BLaER1 (cell line): ENCODE data around the gene P2RX1.
"Not testable (repeated sequence)": the region's sequence is repeated elsewhere in the genome, so short reads cannot be mapped to it uniquely, and the experiment has no call there.

Experiments used
- H3K27ac ChIP-seq: shearing (Covaris generic); formaldehyde crosslinking; 2 replicates; pipeline ENCODE4 v1.8.1; 2022
- H3K27me3 ChIP-seq: shearing (Covaris generic); formaldehyde crosslinking; 2 replicates; pipeline ENCODE4 v1.8.1; 2022
- H3K36me3 ChIP-seq: shearing (Covaris generic); formaldehyde crosslinking; 2 replicates; pipeline ENCODE4 v1.8.1; 2022
- H3K4me1 ChIP-seq: shearing (Covaris generic); formaldehyde crosslinking; 2 replicates; pipeline ENCODE4 v1.8.1; 2022
- H3K4me2 ChIP-seq: shearing (Covaris generic); formaldehyde crosslinking; 2 replicates; pipeline ENCODE4 v1.8.1; 2022
- H3K4me3 ChIP-seq: shearing (Covaris generic); formaldehyde crosslinking; 2 replicates; pipeline ENCODE4 v1.8.1; 2022
- H3K9ac ChIP-seq: shearing (Covaris generic); formaldehyde crosslinking; 2 replicates; pipeline ENCODE4 v1.8.1; 2022
- H3K9me3 ChIP-seq: shearing (Covaris generic); formaldehyde crosslinking; 2 replicates; pipeline ENCODE4 v1.8.1; 2022
- H4K20me1 ChIP-seq: shearing (Covaris generic); formaldehyde crosslinking; 2 replicates; pipeline ENCODE4 v1.8.1; 2022
- Cebpa-rat ChIP-seq: shearing (Covaris generic); IDR thresholded peaks from 2 replicates; pipeline ENCODE4 v1.8.1; 2022

The P2RX1 gene

DNA sequence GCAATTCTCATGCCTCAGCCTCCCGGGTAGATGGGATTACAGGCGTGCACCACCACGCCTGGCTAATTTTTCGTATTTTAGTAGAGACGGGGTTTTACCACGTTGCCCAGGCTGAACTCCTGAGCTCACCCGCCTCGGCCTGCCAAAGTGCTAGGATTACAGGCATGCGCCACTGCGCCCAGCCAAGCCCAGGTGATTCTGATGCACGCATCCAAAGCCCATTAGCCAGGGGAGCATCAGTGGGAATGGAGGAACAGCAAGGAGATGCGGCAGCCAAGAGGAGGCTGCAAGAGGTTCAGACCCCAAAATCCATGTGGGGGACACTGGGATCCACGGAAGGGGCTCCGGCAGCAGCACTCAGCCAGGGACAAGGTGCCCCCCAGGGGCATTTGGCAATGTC lies 35.9 kb upstream of the P2RX1 start:
- Histone ChIP-seq H3K36me3 (peaks cover 71% of the 10 kb centered on the region), H3K9ac (no peak overlapping the region), H3K4me2 (no peak overlapping the region), H3K4me3 (no peak overlapping the region), H3K9me3 (no peaks in the 10 kb centered on the region), H3K27ac (no peak overlapping the region), H4K20me1 (peaks cover 68% of the 10 kb centered on the region), H3K27me3 (no peaks in the 10 kb centered on the region), H3K4me1 (peaks cover 36% of the 10 kb centered on the region)
- no peak for TF ChIP-seq Cebpa-rat

GRCh38 chr17:3951420-3951819 lies 35.2 kb upstream of the P2RX1 start:
- Histone ChIP-seq H3K27me3 (no peaks in the 10 kb centered on the region), H3K9ac (no peak overlapping the region), H3K9me3 (no peaks in the 10 kb centered on the region), H3K4me2 (no peak overlapping the region), H3K4me1 (peaks cover 28% of the 10 kb centered on the region), H3K4me3 (no peak overlapping the region), H3K36me3 (peaks cover 72% of the 10 kb centered on the region), H3K27ac (no peak overlapping the region), H4K20me1 (peaks cover 62% of the 10 kb centered on the region)
- TF ChIP-seq Cebpa-rat: no peak

DNA sequence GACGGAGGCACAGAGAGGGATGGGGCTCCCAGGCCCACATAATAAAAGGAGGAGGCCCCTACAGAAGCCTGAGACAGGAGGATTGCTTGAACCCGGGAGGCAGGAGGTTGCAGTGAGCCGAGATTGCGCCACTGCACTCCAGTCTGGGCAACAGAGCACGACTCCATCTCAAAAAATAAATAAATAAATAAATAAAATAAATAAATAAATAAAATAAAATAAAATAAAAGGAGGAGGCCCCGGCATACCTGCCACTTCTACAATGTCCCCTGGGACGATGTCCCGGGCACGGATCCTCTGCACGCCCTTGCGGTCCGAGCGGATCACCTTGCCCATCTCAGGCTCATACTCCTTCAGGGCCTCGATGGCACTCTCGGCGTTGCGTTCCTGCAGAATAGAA lies 34.7 kb upstream of the P2RX1 start:
- Histone ChIP-seq H3K27ac (no peak overlapping the region), H3K4me1 (peaks cover 24% of the 10 kb centered on the region), H3K36me3 (peaks cover 76% of the 10 kb centered on the region), H3K4me3 (no peak overlapping the region), H3K4me2 (no peak overlapping the region), H3K9ac (no peak overlapping the region), H4K20me1 (peaks cover 58% of the 10 kb centered on the region), H3K27me3 (no peaks in the 10 kb centered on the region), H3K9me3 (no peaks in the 10 kb centered on the region)
- no peak for TF ChIP-seq Cebpa-rat

DNA sequence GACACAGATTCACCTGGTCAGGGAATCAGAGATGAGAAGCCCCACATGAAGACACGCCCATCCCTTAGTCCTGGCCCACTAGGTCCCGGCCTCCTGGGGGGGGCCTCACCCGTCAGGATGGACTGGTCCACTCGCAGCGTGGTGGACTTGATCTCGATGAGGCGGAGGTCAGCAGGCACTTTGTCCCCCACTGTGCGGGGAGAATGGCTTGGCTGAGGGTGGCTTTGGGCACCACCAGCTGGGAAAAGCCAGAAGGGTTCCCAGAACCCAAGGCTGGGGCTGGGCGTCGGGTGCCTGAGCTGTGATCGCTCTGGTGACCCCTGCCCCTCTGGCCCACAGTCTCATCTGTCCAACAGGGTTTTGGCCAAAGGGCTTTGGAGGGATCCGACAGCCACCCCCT lies 34.3 kb upstream of the P2RX1 start:
- Histone ChIP-seq H3K9ac (no peak overlapping the region), H3K27ac (no peak overlapping the region), H3K4me2 (no peak overlapping the region), H3K27me3 (no peaks in the 10 kb centered on the region), H3K9me3 (no peaks in the 10 kb centered on the region), H3K4me1 (peaks cover 20% of the 10 kb centered on the region), H3K36me3 (peaks cover 80% of the 10 kb centered on the region), H3K4me3 (no peak overlapping the region), H4K20me1 (peaks cover 56% of the 10 kb centered on the region)
- no peak for TF ChIP-seq Cebpa-rat

GRCh38 chr17:3949418-3949817 lies 33.2 kb upstream of the P2RX1 start:
- no peak for TF ChIP-seq Cebpa-rat
- no peaks in the 10 kb centered on the region for H3K9me3 ChIP-seq
- no peak overlapping the region for H3K4me2 ChIP-seq
- H3K27me3 ChIP-seq: no peaks in the 10 kb centered on the region
- peaks cover 51% of the 10 kb centered on the region for H4K20me1 ChIP-seq
- no peak overlapping the region for H3K9ac ChIP-seq
- peaks cover 92% of the 10 kb centered on the region for H3K36me3 ChIP-seq
- no peak overlapping the region for H3K4me3 ChIP-seq
- no peak overlapping the region for H3K27ac ChIP-seq
- H3K4me1 ChIP-seq: peaks cover 10% of the 10 kb centered on the region

GRCh38 chr17:3948551-3948950 lies 32.3 kb upstream of the P2RX1 start:
- not testable (repeated sequence) for H3K4me3 ChIP-seq, H3K9me3 ChIP-seq, H3K27me3 ChIP-seq, H3K4me1 ChIP-seq, H3K9ac ChIP-seq, H3K27ac ChIP-seq, H3K4me2 ChIP-seq
- Histone ChIP-seq H3K36me3 (peaks cover 99% of the 10 kb centered on the region), H4K20me1 (peaks cover 53% of the 10 kb centered on the region)

DNA sequence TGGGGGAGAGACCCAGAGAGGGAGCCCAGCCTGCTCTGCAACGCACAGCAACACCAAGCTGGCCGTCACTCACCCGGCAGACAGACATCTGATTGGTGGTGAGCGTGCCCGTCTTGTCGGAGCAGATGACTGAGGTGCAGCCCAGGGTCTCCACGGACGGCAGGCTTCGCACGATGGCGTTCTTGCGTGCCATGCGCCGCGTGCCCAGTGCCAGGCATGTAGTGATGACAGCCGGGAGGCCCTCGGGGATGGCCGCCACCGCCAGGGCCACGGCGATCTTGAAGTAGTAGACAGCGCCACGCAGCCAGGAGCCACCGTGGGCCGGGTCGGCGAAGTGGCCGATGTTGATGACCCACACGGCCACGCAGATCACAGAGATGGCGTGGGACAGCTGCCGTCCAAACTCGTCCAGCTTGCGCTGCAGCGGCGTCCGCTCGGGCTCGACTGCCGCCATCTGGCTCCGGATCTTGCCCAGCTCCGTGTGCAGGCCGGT lies 31.1 kb upstream of the P2RX1 start:
- Histone ChIP-seq H3K4me1 (peaks cover 14% of the 10 kb centered on the region), H3K36me3 (peaks cover 99% of the 10 kb centered on the region)
- no peak for TF ChIP-seq Cebpa-rat

DNA sequence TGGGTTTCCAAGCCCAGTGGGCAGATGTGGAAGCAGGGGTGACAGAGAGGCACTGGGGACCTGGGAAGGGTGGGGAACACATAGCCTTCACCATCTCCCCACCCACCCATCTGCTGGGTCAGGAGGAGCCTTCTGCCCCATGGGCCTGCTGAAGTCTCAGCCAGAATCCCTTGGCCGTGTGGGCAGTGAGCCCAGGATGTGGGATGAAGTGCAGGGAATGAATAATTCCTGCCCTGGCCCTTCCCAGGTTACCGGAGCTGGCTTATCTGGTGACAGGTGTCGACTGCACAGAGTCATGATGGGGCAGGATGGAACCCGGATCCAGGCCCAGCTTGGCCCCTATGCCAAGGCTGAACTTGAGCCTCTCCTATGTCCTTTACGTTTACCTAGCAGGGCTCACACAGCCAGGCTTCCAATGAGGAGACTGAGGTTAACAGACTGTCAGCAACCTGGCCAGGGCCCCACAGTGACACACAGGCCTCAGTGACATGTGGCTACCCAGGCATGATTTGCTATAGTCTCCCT lies 30.5 kb upstream of the P2RX1 start:
- TF ChIP-seq Cebpa-rat: no peak
- Histone ChIP-seq H3K4me1 (peaks cover 14% of the 10 kb centered on the region), H3K36me3 (peaks cover 99% of the 10 kb centered on the region), H3K27me3 (no peaks in the 10 kb centered on the region), H4K20me1 (peaks cover 41% of the 10 kb centered on the region; the same call in 1 of the 2 replicates), H3K9me3 (no peaks in the 10 kb centered on the region), H3K9ac (no peak overlapping the region), H3K4me3 (no peak overlapping the region), H3K4me2 (no peak overlapping the region), H3K27ac (no peak overlapping the region)

More for the DNA sequence above, 31.1 kb upstream of the P2RX1 start:
- Histone ChIP-seq H3K27ac (no peak overlapping the region), H3K4me2 (no peak overlapping the region), H3K9me3 (no peaks in the 10 kb centered on the region), H3K4me3 (no peak overlapping the region), H3K27me3 (no peaks in the 10 kb centered on the region), H4K20me1 (peaks cover 47% of the 10 kb centered on the region; the same call in 1 of the 2 replicates), H3K9ac (no peak overlapping the region)

DNA sequence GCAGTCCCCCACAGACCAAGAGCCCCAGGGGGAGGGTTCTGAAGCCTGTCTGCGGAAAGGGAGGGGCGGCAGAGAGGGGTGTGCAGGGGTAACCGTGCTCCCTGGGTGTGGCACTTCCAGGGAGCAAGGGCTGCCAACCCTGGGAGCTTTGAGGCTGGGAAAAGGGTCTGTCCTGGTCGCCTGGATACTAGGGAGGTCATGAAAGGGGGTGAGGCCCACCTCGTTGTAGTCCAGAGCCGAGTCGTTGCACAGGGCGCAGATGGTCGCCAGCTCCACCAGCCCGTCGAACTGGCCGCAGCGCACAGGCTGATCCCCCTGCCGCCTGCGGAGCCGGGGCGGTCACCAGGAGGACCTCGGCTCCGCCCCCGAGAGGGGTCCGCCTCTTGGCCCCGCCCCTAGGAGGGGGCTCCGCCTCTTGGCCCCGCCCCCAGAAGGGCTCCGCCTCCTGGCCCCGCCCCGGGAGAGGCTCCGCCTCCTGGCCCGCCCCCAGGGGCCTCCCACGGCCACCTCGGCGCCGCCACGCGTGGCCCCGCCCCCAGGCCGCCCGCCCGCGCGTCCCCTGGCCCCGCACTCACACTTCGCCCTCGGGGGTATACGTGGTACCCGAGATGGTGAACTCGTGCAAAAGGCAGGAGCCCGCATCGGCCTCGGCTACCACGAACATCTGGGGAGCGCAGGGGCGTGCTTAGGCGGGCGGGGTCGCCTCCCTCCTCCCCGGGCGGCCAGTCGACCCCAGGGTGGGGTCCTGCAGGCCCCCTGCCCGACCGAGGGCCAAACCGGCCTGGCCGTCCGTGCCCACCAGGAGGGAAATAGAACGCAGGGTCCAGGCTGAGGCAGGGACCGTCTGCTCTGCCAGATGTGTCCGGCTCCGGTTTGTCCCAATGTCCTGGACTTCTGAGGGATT lies 28.5 kb upstream of the P2RX1 start:
- no peaks in the 10 kb centered on the region for H3K27me3 ChIP-seq
- H3K9me3 ChIP-seq: no peaks in the 10 kb centered on the region
- H4K20me1 ChIP-seq: peaks cover 38% of the 10 kb centered on the region; the same call in 1 of the 2 replicates
- TF ChIP-seq Cebpa-rat: no peak
- no peak overlapping the region for H3K4me3 ChIP-seq
- no peak overlapping the region for H3K4me2 ChIP-seq
- peak overlapping the region; percentile 59 for H3K27ac ChIP-seq
- peaks cover 14% of the 10 kb centered on the region for H3K4me1 ChIP-seq
- H3K36me3 ChIP-seq: peaks cover 100% of the 10 kb centered on the region
- no peak overlapping the region for H3K9ac ChIP-seq

- no peaks in the 10 kb centered on the region for H3K27me3 ChIP-seq
- H3K27ac ChIP-seq: peak overlapping the region; percentile 59
- TF ChIP-seq Cebpa-rat: no peak
- peaks cover 36% of the 10 kb centered on the region; the same call in 1 of the 2 replicates for H4K20me1 ChIP-seq
- peak overlapping the region; percentile 15 for H3K4me2 ChIP-seq
- peaks cover 100% of the 10 kb centered on the region for H3K36me3 ChIP-seq
- peaks cover 14% of the 10 kb centered on the region for H3K4me1 ChIP-seq
- no peaks in the 10 kb centered on the region for H3K9me3 ChIP-seq
- H3K9ac ChIP-seq: peak overlapping the region; percentile 48; the same call in 1 of the 2 replicates
- no peak overlapping the region for H3K4me3 ChIP-seq
Observed at GRCh38 chr17:3943240-3943891, 27.1 kb upstream of the P2RX1 start.
